ENCODE measurements around the gene GINS3.

The GINS3 gene

DNA sequence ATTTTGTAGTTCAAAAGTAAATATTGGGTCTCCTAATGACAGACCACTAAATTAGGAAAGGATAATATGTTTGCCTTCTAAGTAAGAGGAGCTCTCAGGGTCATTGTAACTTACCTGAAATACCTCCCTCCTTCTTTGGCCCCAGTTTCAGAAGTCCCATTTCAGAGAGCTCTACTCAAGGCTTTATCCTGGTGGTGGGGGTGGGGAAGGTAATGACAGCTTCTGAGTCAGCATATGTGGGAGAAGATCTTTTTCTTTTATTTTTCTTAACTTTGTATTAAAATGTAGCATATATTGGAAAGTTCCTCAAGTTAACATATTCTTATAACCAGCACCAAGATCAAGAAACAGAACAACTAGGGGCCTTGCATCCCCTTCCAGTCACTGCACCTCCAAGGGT is 16.9 kb upstream of the GINS3 start:
- TF ChIP-seq, protein P1, sequence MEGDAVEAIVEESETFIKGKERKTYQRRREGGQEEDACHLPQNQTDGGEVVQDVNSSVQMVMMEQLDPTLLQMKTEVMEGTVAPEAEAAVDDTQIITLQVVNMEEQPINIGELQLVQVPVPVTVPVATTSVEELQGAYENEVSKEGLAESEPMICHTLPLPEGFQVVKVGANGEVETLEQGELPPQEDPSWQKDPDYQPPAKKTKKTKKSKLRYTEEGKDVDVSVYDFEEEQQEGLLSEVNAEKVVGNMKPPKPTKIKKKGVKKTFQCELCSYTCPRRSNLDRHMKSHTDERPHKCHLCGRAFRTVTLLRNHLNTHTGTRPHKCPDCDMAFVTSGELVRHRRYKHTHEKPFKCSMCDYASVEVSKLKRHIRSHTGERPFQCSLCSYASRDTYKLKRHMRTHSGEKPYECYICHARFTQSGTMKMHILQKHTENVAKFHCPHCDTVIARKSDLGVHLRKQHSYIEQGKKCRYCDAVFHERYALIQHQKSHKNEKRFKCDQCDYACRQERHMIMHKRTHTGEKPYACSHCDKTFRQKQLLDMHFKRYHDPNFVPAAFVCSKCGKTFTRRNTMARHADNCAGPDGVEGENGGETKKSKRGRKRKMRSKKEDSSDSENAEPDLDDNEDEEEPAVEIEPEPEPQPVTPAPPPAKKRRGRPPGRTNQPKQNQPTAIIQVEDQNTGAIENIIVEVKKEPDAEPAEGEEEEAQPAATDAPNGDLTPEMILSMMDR (IDR thresholded peaks at IDR 0.05; ENCODE audit: low read depth, low read length): no peak
- H3K4me3 ChIP-seq (ENCODE audit: low read depth, low read length): no peak overlapping the region

GRCh38 chr16:58377932-58378331 is 14.3 kb upstream of the GINS3 start:
- TF ChIP-seq, protein P1 (IDR thresholded peaks at IDR 0.05; ENCODE audit: low read depth, low read length): no peak

DNA sequence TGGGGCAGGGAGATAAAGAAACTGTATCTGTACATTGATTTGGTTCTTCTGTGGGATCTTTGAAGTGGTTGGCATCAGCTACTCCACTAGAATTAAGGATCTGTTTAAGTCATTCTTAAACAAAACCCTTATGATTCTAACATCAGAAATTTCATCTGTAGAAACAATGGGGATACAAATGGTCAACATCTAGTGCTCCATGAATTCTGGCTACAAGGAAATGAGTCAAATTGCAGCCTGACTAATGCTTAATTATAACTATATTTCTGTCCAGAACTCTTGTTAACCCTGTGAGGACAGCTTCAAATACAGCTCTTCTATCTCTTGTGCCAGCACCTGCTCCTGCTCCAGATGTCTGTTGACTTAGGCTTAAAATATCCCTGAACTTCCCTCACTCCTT is 13.9 kb upstream of the GINS3 start:
- TF ChIP-seq, protein P1 (IDR thresholded peaks at IDR 0.05; ENCODE audit: low read depth, low read length): no peak
- H3K4me3 ChIP-seq (ENCODE audit: low read depth, low read length): no peak overlapping the region

More at GRCh38 chr16:58377932-58378331, 14.3 kb upstream of the GINS3 start:
- H3K4me3 ChIP-seq (ENCODE audit: low read depth, low read length): no peak overlapping the region

DNA sequence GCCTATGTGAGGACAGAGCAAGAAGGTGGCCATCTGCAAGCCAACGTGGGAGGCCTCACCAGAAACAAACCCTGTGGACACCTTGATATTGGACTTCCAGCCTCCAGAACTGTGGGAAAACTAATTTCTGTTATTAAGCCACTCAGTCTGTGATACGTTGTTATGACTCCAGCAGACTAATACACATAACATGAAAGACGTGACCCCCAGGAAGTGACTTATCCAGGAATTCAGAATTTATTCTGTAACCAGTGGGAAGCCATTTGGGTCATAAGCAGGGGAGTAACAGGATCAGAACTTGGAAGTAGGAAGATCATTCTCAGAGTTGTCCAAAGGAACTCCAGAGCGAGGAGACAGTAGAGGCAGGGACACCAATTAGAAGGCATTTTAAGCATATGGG is 12.5 kb upstream of the GINS3 start:
- H3K4me3 ChIP-seq (ENCODE audit: low read depth, low read length): no peak overlapping the region
- TF ChIP-seq, protein P1 (IDR thresholded peaks at IDR 0.05; ENCODE audit: low read depth, low read length): no peak

DNA sequence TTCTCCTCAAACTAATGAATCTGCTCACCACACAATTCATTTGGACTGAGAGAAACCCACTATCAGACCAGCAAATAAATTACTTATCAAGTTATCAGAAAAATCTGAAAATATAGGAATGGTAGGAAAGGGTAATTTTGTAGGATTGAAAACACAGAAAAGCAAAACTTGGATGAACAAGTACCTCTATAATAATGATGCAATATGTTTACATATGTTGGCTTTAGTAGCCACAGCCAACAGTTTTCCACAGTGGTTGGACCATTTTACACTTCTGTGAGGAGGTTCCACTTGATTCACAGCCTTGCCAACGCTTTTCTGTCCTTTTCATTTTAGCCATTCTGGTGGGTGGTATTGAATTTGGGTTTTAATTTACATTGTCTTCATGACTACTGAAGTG is 10.6 kb upstream of the GINS3 start:
- TF ChIP-seq, protein P1 (IDR thresholded peaks at IDR 0.05; ENCODE audit: low read depth, low read length): no peak
- H3K4me3 ChIP-seq (ENCODE audit: low read depth, low read length): no peak overlapping the region

GRCh38 chr16:58384437-58385055 is 7.7 kb upstream of the GINS3 start:
- TF ChIP-seq, protein P1 (IDR thresholded peaks at IDR 0.05; ENCODE audit: low read depth, low read length): no peak
- H3K4me3 ChIP-seq (ENCODE audit: low read depth, low read length): no peak overlapping the region

GRCh38 chr16:58385218-58385773 is 7.0 kb upstream of the GINS3 start:
- no peak overlapping the region for H3K4me3 ChIP-seq (ENCODE audit: low read depth, low read length)
- TF ChIP-seq, protein P1 (IDR thresholded peaks at IDR 0.05; ENCODE audit: low read depth, low read length): no peak

All from WI38 (cell line).